ENCODE data around the gene KRT78.

The KRT78 gene

DNA sequence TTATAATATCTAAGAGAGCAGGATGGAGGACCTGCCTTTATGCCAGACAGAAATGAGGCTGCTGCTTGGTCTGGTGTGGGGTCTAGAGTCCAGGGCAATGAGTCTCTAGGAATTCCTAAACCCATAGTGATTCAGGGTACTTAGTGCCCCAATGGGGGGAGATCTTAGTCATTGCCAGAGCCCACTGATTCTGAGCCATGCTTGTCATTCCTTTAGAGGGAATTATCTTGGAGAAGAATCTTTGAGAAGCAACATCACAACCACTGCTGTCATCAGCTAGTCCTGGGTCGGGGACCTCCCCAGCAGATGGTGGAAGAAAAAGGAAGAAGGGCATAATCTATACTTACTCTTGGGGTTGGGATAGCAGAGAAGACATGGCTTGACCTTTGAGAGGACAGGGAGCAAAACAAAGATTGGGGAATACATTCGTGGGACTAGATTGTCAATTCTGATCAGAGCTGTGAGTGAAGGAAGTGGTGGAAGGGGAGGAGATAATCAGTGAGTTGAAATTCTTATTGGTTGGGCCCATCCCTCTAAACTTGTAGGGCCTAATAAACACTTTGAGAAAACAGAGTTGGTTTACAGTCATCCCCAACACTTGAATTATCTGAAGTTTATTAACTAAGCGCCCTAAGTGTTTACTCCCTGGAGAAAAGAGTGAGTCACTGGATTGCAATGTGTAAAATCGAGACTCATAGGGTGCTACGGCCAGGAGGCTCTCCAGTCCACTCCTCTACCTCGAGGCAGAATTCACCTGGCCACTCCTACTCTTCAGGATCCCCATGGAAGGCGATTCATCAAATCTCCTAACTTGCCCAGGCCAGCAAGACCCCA is 49.9 kb downstream of the KRT78 start:
- in situ Hi-C loops (cut with MboI; ENCODE audit: low sequenced_read_pairs) = loop anchor here (10.0 kb wide), 1 partner anchor 66 kb away; no protein-coding TSS in a partner anchor

- in situ Hi-C loops (cut with MboI; ENCODE audit: low sequenced_read_pairs) = loop anchor here (10.0 kb wide), 1 partner anchor 67 kb away; no protein-coding TSS in a partner anchor
Observed at GRCh38 chr12:52798003-52798670, 50.7 kb downstream of the KRT78 start.

DNA sequence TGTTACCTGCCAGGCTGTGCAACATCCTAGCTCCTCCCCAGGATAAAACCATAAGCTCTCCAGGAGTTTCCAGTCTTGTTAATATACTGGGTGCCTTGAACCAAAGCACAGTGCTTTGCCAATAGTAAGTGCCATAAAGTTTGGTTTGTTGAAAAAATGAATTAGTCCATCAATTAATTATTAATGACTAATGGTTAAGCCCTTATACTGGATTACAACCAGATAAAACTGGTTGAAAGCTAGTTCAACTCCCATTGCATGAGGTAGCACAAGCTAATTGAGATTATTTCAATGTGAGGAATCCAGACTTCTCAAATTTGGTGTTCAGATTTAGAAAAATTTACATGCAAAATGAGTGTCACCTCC is 51.3 kb downstream of the KRT78 start:
- in situ Hi-C loops (cut with MboI; ENCODE audit: low sequenced_read_pairs) = loop anchor here (10.0 kb wide), 1 partner anchor 67 kb away; no protein-coding TSS in a partner anchor

DNA sequence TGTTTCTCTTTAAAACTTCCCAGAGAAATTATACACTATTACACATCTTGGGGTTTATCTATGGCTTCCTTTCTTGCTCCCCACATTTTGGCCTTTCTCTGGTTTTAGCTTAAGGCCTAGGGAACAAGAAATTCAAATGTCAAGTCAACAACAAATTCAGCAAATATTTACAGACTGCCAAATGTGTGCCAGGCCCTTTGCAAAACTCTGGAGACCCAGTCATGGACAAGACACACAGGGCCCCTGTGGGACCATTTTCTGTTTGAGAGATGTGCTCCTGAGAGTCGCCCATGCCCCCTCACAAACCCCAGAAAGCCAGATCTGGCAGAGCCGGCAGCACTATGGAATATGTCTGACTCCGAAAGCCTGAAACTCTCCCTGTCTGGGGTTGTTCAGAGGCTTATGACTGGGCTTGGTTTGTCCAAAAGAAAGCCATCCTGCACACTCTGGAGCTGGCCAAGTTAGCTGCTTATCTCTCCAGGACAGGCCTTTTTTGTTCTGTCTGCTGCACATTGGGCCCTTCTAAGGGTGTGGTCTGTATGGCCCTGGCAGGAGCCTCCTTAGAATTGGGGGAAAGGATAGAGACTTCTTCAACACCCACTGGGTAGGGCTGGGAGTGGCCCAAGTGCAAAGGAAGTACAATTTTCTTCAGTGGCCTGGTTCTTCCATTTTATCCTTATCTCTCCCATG is 51.8 kb downstream of the KRT78 start:
- in situ Hi-C loops (cut with MboI; ENCODE audit: low sequenced_read_pairs) = loop anchor here (10.0 kb wide), 1 partner anchor 68 kb away; no protein-coding TSS in a partner anchor

GRCh38 chr12:52796429-52796794 is 52.4 kb downstream of the KRT78 start:
- in situ Hi-C loops (cut with MboI; ENCODE audit: low sequenced_read_pairs) = loop anchor here (10.0 kb wide), 1 partner anchor 68 kb away; no protein-coding TSS in a partner anchor

DNA sequence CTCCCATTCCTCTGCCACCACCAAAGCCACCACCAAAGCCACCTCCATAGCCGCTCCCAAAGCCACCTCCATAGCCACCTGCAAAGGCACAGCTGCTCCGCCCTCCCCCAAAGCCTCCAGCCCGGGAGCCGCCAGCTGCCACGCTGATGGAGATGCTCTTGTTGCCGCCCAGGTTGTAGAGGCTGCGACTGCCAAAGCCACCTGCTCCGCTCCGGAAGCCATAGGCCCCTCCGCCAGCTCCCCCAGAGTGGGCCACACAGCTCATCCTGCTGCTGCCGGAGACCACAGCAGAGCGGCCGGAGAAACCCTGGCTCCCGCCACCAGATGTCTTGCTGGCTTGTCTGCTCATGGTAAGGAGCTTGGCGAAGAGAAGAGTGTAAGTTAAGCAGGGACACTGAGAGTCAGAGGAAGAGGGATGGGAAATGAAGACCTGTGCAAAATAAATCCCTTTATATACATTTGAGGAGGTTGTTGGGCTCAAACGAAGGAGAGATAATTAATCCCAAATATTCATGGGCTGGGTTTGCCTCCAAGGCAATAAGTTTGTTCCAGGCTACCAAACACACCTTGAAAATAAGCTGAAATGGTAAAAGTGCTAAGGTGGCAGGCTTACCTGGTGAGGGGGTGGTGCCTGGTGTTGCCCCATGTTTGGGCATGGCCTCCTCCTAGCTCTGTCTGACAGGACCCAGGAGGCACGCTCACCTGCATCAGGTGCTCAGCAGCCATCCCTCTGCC is 52.9 kb downstream of the KRT78 start, which contains the start of gene KRT3:
TSS of gene KRT3 (minus strand) at position 424 of the 735 bp plus-strand sequence. CDS start at position 349, 75 bp downstream.
- in situ Hi-C loops (cut with MboI; ENCODE audit: low sequenced_read_pairs) = loop anchor here (10.0 kb wide), 1 partner anchor 69 kb away; no protein-coding TSS in a partner anchor

- in situ Hi-C loops (cut with MboI; ENCODE audit: low sequenced_read_pairs) = loop anchor here (10.0 kb wide), 1 partner anchor 69 kb away; no protein-coding TSS in a partner anchor
Observed at GRCh38 chr12:52795332-52795674, 53.5 kb downstream of the KRT78 start.

- in situ Hi-C loops (cut with MboI; ENCODE audit: low sequenced_read_pairs) = loop anchor here (10.0 kb wide), 1 partner anchor 70 kb away; no protein-coding TSS in a partner anchor
Observed at GRCh38 chr12:52794479-52795331, 54.1 kb downstream of the KRT78 start.

GRCh38 chr12:52792185-52793029 is 56.4 kb downstream of the KRT78 start:
- in situ Hi-C loops (cut with MboI; ENCODE audit: low sequenced_read_pairs) = loop anchor here (10.0 kb wide), 1 partner anchor 72 kb away; no protein-coding TSS in a partner anchor

DNA sequence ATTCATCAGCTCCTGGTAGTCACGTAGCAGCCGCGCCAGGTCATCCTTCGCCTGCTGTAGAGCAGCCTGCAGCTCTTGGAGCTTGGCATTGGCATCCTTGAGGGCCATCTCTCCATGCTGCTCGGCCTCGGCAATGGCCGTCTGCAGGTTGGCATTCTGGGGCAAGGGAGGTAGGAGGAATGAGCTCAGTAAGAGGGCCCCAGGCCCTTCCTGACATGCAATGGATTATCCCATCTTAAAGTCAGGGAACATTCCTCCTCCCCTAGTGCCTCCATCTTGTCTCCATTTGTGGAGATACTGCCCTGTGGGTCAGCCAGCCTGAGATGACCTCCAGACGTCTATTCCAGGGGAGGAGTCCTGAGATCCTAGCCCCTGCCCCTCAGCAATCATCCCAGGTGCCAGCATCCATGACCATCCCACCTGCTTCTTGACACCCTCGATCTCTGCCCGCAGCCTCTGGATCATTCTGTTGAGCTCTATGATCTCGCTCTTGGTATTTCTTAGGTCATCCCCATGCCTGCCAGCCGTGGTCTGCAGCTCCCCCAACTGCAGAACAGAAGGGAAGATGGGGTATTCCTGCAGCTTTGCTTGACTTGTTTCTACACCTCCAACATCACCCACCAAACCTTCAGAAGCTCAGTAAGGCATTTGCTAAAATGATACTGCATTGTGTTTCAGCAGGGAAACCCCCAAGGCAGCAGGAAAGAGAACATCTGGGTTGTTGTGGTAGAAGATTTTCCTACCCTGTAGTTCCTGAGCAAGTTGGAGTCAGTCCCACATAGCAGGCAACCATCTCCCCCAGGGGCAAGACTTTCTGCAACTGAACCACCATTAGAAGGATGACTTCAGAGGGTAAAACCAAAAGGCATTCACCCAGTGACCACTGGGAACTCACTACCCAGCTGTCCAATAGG is 57.3 kb downstream of the KRT78 start:
- in situ Hi-C loops (cut with MboI; ENCODE audit: low sequenced_read_pairs) = loop anchor here (10.0 kb wide), 1 partner anchor 73 kb away; no protein-coding TSS in a partner anchor

DNA sequence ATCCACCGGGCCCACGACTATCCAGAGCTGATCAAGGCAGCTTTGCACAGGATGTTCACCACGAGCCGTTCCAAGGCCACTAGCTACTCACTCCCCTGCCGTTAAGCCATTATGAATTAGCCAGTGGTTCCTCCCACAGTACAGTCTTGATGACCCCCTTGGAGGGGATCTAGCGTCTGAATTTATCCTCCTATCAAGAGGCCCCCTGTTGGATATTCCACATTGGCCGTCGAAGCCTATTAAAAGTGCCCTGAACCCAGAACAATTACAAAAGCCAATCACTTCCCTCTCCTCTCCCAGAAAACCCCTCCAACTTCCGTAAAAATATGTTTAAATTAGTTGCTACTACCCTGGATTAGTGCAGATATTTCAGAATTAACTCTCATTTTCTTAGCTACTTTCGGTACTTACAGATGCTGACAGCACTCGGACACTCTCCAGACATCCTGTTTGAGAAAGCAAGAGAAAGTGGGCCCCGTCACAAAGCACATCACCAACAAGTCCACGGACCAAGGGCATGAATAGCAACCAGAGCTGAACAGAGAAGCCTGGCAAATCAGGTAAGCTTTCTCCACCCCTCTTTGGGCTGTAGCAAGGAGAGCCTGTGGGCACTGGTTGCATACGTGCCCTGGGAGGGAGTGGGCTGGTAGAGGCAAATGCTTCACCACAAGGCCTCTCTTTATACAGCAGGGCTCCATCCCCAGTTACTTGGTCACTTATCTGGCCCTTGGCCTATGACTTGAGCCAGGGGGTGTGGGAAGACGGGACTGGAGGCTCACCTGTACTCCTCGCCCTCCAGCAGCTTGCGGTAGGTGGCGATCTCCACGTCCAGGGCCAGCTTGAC is 58.1 kb downstream of the KRT78 start:
- in situ Hi-C loops (cut with MboI; ENCODE audit: low sequenced_read_pairs) = loop anchor here (10.0 kb wide), 1 partner anchor 74 kb away; no protein-coding TSS in a partner anchor

DNA sequence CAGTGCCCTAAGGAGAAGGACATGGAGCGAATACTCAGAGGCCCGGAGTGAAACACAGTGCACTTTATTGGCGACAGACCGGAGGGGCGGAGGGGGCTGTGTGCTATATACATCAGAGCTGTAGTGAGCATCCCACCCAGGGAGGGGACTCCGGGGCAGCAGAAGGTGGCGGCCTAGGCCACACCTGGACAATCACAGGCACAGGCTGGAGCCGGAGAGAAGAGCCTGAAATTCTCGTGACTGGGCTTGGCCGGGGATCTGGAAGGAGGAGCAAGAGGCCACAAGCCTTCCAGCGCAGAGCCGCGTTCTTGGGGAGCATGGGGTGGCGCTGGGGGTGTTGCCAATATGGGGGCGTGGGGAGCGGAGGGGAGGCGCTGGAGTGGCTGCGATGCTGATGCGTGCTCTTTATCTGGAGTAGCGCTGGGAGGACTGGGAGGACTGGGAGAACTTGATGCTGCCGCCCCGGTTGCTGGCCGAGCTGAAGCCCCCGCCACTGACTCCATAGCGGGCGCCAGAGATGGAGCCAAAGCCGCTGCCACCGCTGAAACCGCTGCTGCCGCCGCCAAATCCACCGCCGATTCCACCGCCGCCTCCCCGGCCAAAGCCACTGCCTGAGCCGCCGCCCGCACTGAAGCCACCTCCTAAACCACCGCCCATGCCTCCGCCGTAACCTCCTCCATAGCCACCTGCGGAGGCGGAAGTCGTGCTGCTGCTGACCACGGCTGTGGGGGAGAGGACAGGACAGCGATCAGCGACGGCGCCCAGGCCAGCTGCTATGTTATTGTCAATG is 59.0 kb downstream of the KRT78 start:
- in situ Hi-C loops (cut with MboI; ENCODE audit: low sequenced_read_pairs) = loop anchor here (10.0 kb wide), 1 partner anchor 75 kb away; no protein-coding TSS in a partner anchor

DNA sequence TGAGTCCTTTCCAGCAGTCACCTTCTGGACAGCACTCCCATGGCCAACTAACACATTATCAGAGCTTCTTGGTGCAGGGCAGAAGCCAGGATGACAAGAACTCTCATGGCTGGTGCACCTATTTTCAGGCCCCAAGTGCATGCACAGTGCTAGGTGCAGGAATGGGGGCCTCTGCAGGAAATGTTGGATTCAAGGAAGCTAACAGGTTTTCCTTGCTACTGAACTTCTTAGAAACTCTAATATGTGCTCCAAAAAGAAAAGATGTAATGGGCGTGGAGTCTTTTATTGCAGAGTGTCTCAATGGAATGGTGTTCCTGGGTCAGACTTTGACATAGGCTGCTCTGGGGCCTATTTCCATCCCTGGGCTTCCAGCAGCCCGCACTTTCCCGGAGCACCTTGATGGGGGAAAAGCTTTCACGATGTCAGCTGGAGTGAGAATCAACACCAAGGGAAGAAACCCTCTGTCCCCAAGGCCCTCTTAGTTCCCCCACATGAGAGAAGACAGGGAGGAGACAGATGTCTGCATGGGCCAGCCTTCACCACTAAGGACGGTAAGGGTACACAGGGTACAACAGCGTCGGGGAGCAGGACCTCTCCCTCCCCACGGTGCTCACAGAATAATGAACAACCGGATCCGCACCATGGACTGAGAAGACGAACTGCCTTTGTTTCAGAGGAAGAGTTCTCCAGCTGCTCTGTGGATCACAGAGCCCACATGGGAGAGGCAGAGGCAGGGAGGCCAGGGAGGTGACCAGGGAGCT is 59.7 kb downstream of the KRT78 start:
- in situ Hi-C loops (cut with MboI; ENCODE audit: low sequenced_read_pairs) = no loop called here

DNA sequence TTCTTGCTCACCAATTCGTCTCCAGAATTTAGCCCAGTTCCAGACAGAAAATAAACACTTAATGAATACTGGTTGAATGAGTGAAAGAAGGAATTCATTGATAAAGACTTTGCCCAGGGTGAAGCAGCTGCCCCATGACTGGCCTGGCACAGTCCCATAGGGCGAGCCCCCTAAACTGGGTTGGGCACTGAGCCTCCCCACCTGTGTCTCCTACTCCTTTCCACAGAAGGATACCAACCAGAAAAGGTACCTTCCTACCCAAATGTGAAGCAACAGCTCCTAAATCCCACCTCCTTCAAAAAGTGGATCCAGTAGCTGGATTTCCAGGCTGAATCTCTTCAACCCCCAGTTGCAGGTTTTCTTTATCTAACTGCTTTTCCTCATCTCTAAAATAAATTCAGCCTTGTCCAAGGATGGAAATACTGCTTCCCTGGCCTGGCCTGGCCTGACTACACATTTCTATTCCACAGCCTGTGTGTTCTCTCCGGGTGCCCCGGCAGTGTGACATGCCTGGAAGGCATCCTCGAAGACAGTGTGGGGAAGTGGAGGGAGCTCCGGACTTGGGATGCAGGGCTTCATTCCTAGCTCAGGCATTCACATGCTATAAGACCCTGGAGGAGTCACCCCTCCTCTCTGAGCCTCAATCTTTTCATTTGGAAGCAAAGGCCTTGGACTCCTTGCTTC is 60.5 kb downstream of the KRT78 start:
- in situ Hi-C loops (cut with MboI; ENCODE audit: low sequenced_read_pairs) = no loop called here
